Breast epithelium (tissue), 4 donors: ENCODE measurements around the gene KRTAP22-1. TPM values are rescaled to one million over a fixed set of nuclear protein-coding genes. Genes with fewer than 3 reads are reported as not detected.

Experiments
- DNase-seq, 2 donors: peaks; one replicate each; pipeline ENCODE4 v3.0.0-alpha.2; 2019; ENCODE audit warnings: low spot score in 2 of 2
- H3K27ac ChIP-seq, 2 donors: fragments of 200-600 bp; sonication (generic) in 1 of 2; one replicate each; pipeline ENCODE4 v1.5.1; 2016 to 2019; ENCODE audit warnings: mild to moderate bottlenecking in 1 of 2
- H3K27me3 ChIP-seq, 2 donors: fragments of 200-600 bp; sonication (generic) in 1 of 2; one replicate each; pipeline versions ENCODE4 v1.5.1 to v1.6.0; 2017 to 2019; ENCODE audit warnings: control low read depth in 1 of 2, mild to moderate bottlenecking in 1 of 2
- H3K36me3 ChIP-seq: fragments of 200-600 bp; one replicate; pipeline ENCODE4 v1.5.1; 2019
- H3K4me1 ChIP-seq, 2 donors: fragments of 200-600 bp; sonication (generic); one replicate each; pipeline ENCODE4 v1.5.1; 2016 to 2019; ENCODE audit warnings: control low read depth in 1 of 2
- H3K4me3 ChIP-seq, 3 donors: fragments of 200-600 bp; sonication (generic); 1 replicate in 2 of 3; 2 replicates in 1 of 3; pipeline ENCODE4 v1.5.1; 2016 to 2019; ENCODE audit warnings: mild to moderate bottlenecking in 3 of 3, moderate library complexity in 2 of 3
- H3K9me3 ChIP-seq, 2 donors: fragments of 200-600 bp; sonication (generic) in 1 of 2; one replicate each; pipeline ENCODE4 v1.5.1; 2016 to 2019; ENCODE audit warnings: control low read depth in 1 of 2
- CTCF ChIP-seq, 3 donors: fragments of 450-650 bp; IDR thresholded peaks; one replicate each; pipeline ENCODE4 v1.5.1; 2016 to 2017; ENCODE audit warnings: antibody characterized with exemption in 3 of 3, mild to moderate bottlenecking in 3 of 3, moderate library complexity in 3 of 3
- POLR2A ChIP-seq: fragments of 450-650 bp; IDR thresholded peaks from one replicate; pipeline ENCODE4 v1.6.1; 2016; ENCODE audit warnings: antibody characterized with exemption, mild to moderate bottlenecking, moderate library complexity
- POLR2AphosphoS5 ChIP-seq, 3 donors: sonication (generic); formaldehyde crosslinking; IDR thresholded peaks; one replicate each; pipeline ENCODE4 v1.6.1; 2017; ENCODE audit warnings: antibody characterized with exemption in 3 of 3
- intact Hi-C: fragments of 100-400 bp; cut with DNase I; formaldehyde crosslinking; loops from one replicate; pipeline ENCODE4 v1.15.1; 2023; ENCODE audit warnings: low total_unique reads
- total RNA-seq, 3 donors: library from RNA; depleted of rRNA; stranded (reverse); fragments of >200 nt; gene quantifications; one replicate each; pipeline ENCODE4 v1.1.0, GENCODE V29; 2016

KRTAP22-1 gene
- total RNA-seq, 3 donors from 2014 or later = not detected

DNA sequence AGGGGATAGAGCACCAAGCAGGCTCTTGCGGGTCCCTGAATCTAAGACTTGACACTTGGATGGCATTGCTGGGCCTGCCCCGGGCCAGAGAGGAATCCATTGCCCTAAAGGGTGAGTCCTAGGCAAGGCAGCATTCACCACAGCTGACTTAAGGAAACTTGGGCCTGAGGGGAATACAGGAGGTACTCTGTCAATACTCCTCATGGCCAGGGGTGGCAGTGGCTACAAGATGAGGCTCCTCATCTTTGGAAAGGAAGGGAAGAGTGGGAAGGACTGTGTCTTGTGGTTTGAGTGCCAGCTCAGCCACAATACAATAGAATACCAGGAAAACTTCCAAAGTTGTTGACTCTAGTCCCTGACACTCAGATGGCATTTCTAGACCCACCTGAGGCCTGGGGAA is 5.1 kb downstream of the KRTAP22-1 start:
- no peaks in the 10 kb centered on the region for H3K27me3 ChIP-seq
- H3K4me1 ChIP-seq = no peaks in the 10 kb centered on the region
- no peaks in the 10 kb centered on the region for H3K36me3 ChIP-seq
- TF ChIP-seq POLR2AphosphoS5 (IDR thresholded peaks at IDR 0.05) (no peak), POLR2A (no peak), CTCF (IDR thresholded peaks at IDR 0.05) (no peak)
- DNase-seq = no peak
- no peak overlapping the region for H3K27ac ChIP-seq
- H3K9me3 ChIP-seq = no peaks in the 10 kb centered on the region
- H3K4me3 ChIP-seq = no peak overlapping the region
- intact Hi-C loops = no loop called here

DNA sequence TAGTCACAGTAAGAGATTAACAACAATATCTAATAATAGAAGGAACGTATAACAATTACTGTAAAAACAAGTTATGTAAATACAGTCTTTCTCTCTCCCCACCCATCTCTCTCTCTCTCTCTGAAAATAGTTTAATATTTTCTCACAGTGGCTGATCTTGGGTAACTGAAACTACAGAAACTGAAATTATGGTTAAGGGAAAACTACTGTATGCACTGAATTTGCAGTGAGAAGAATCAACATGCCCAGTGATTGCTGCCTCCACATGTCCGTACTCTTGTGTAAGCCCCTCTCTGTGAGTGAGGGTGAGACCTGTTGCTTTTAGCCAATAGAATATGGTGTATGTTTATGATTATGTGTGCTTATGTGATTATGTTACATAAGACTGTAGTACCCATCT is 11.2 kb downstream of the KRTAP22-1 start:
- intact Hi-C loops = loop anchor here (5.0 kb wide), 1 partner anchor 680 kb away; no protein-coding TSS in a partner anchor
- no peaks in the 10 kb centered on the region for H3K36me3 ChIP-seq
- no peak overlapping the region for H3K27ac ChIP-seq
- no peaks in the 10 kb centered on the region for H3K4me1 ChIP-seq
- H3K27me3 ChIP-seq = no peaks in the 10 kb centered on the region
- H3K9me3 ChIP-seq = no peaks in the 10 kb centered on the region
- no peak for DNase-seq
- no peak for TF ChIP-seq POLR2AphosphoS5 (IDR thresholded peaks at IDR 0.05)
- no peak for TF ChIP-seq POLR2A
- no peak for TF ChIP-seq CTCF (IDR thresholded peaks at IDR 0.05)
- no peak overlapping the region for H3K4me3 ChIP-seq

DNA sequence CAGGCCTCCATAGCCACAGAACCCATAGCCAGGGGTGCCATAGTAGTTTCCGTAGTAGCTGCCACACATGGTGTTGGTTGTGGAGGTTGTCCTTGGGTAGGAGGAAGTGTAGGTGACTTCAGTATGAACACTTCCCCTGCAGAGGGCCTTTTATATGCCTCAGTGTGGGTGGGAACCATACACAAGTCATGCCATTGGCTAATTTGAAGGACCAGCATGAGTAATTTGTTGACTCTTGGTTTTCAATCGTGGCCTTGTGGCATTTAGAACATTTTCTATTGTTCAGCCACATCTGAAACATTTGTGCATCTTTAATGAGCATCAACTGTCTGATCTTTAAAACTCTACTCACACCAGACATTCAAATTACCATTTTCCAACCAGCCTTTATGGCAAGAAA is 12.9 kb downstream of the KRTAP22-1 start, which contains the start of gene KRTAP6-1:
Gene KRTAP6-1 (minus strand): TSS at position 95 of the 400 bp plus-strand sequence. CDS start 26 bp downstream, at position 69.
- Histone ChIP-seq H3K4me3 (no peak within 1 kb of the TSS), H3K9me3 (no peaks in the 10 kb centered on the region), H3K27ac (no peak within 1 kb of the TSS), H3K36me3 (no peaks in the 10 kb centered on the region), H3K4me1 (no peaks in the 10 kb centered on the region), H3K27me3 (no peaks in the 10 kb centered on the region)
- no peak for DNase-seq
- TF ChIP-seq POLR2AphosphoS5 (IDR thresholded peaks at IDR 0.05) (no peak), CTCF (IDR thresholded peaks at IDR 0.05) (no peak), POLR2A (no peak)
- intact Hi-C loops = loop anchor here (5.0 kb wide), 1 partner anchor 682 kb away; no protein-coding TSS in a partner anchor

DNA sequence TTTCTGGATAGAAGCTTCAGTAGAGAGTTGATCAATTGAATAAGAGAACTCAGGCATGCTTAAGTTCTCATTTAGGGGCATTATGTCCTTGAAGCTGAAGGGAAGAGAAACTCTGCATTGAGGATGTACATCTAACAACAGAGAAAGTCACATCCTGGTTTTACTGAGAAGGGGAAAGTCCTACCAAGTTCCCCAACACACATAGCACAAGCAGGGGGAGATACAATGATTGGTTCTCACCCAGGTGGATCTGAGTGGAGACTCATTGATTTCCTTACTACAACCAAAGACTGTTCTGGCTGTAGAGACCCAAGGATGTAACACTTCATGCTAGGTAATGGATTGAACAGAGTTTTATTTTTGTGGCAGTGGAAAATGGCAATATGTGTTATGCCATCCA is 14.3 kb downstream of the KRTAP22-1 start:
- Histone ChIP-seq H3K27ac (no peak overlapping the region), H3K36me3 (no peaks in the 10 kb centered on the region), H3K9me3 (no peaks in the 10 kb centered on the region), H3K27me3 (no peaks in the 10 kb centered on the region), H3K4me3 (no peak overlapping the region), H3K4me1 (no peaks in the 10 kb centered on the region)
- no peak for DNase-seq
- TF ChIP-seq POLR2AphosphoS5 (IDR thresholded peaks at IDR 0.05) (no peak), CTCF (IDR thresholded peaks at IDR 0.05) (no peak), POLR2A (no peak)
- intact Hi-C loops = no loop called here

DNA sequence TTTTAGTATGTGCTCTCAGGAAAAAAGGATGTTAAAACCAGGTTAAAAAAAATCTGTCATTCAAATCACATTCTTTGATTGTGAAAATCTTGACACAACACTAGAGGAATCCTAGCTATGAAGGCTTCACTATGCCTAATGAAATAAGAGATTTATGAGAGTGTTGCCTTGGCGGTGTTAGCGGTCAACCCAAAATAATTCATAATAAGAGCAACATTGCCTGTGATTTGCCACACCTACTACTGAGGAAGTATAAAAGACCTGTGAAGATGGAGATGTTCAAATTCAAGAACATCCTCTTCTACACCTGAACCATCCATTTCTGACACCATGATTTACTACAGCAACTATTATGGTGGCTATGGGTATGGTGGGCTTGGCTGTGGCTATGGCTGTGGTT is 15.2 kb downstream of the KRTAP22-1 start, which contains the start of gene KRTAP20-1:
Gene KRTAP20-1 (plus strand): TSS at position 301 of the 400 bp plus-strand sequence. CDS start 30 bp downstream, at position 331.
- no peaks in the 10 kb centered on the region for H3K27me3 ChIP-seq
- no peak within 1 kb of the TSS for H3K27ac ChIP-seq
- no peak within 1 kb of the TSS for H3K4me3 ChIP-seq
- H3K9me3 ChIP-seq = no peaks in the 10 kb centered on the region
- no peaks in the 10 kb centered on the region for H3K36me3 ChIP-seq
- no peak for DNase-seq
- TF ChIP-seq POLR2A (no peak), CTCF (IDR thresholded peaks at IDR 0.05) (no peak), POLR2AphosphoS5 (IDR thresholded peaks at IDR 0.05) (no peak)
- no peaks in the 10 kb centered on the region for H3K4me1 ChIP-seq
- intact Hi-C loops = no loop called here
